Duodenal mucosa (tissue), 2 donors: Measurements from ENCODE around the gene VSIG8.

ENCODE experiments used
- H3K27ac ChIP-seq: one replicate; pipeline ENCODE4 v1.7.0; 2013; ENCODE audit warnings: low read depth, low read length
- H3K27me3 ChIP-seq, 2 donors: one replicate each; pipeline ENCODE4 v1.7.0; 2013; ENCODE audit warnings: low read length in 2 of 2, control low read depth in 1 of 2; ENCODE audit not compliant: insufficient read depth in 2 of 2, control insufficient read depth in 1 of 2
- H3K36me3 ChIP-seq, 2 donors: one replicate each; pipeline ENCODE4 v1.7.0; 2013; ENCODE audit warnings: low read length in 2 of 2, control low read depth in 1 of 2; ENCODE audit not compliant: insufficient read depth in 2 of 2, control insufficient read depth in 1 of 2
- H3K4me1 ChIP-seq, 2 donors: one replicate each; pipeline ENCODE4 v1.7.0; 2013; ENCODE audit warnings: low read length in 2 of 2, control low read depth in 1 of 2; ENCODE audit not compliant: insufficient read depth in 2 of 2, control insufficient read depth in 1 of 2
- H3K4me3 ChIP-seq, 2 donors: one replicate each; pipeline ENCODE4 v1.7.0; 2013; ENCODE audit warnings: low read length in 2 of 2, low read depth in 1 of 2
- H3K9ac ChIP-seq, 2 donors: one replicate each; pipeline ENCODE4 v1.7.0; 2013; ENCODE audit warnings: low read length in 2 of 2, low read depth in 1 of 2
- H3K9me3 ChIP-seq, 2 donors: one replicate each; pipeline ENCODE4 v1.7.0; 2013; ENCODE audit warnings: low read length in 2 of 2, control low read depth in 1 of 2; ENCODE audit not compliant: control insufficient read depth in 1 of 2

Gene VSIG8

DNA sequence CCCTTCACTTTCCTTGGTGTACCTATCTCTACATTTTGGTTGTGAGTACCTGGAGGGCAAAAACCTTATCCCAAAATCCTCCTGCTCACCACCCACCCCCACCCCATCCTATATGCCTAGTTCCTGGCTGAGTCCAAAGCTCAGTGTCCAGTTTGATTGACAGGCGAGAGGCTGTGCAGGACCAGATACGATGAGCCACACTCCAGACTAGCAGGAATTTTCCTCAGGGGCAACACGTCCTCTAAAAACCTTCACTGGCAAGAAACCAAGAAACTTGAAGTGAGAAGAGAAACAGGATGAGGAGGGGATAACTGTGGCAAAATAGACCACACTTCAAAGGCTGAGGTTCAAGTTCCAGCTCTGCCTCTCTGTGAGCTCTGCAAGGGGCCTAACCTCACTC, 36.9 kb downstream of the VSIG8 start:
- H3K27me3 ChIP-seq, result no peaks in the 10 kb centered on the region
- no peaks in the 10 kb centered on the region for H3K36me3 ChIP-seq
- H3K4me1 ChIP-seq, result peaks cover 10 to 13% of the 10 kb centered on the region in 2 donors
- no peak overlapping the region for H3K27ac ChIP-seq
- H3K9me3 ChIP-seq, result no peaks in the 10 kb centered on the region
- no peak overlapping the region for H3K9ac ChIP-seq
- H3K4me3 ChIP-seq, result no peak overlapping the region

DNA sequence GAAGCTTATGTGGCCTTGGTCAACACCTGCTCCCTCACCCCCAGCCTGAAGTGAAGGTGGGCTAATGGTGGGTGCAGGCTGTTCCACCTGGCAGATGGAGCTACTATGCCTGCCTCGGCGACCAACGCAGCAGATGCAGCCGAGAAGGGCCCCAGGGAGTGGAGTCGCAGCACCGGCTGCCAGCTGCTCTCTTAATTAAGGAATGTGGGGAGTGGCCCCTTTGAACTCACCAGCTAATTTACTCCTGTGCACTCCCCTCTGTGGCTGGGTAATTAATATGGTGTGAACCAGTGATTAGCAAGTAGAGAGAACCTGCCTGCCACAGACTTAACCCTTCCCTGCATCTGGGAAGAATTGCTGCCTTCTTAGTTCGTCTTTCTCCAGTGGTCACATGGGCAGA, 39.1 kb downstream of the VSIG8 start:
- Histone ChIP-seq H3K4me1 (peaks cover 10 to 13% of the 10 kb centered on the region in 2 donors), H3K27me3 (no peaks in the 10 kb centered on the region), H3K9ac (no peak overlapping the region), H3K9me3 (no peaks in the 10 kb centered on the region), H3K27ac (no peak overlapping the region), H3K36me3 (no peaks in the 10 kb centered on the region), H3K4me3 (no peak overlapping the region)

DNA sequence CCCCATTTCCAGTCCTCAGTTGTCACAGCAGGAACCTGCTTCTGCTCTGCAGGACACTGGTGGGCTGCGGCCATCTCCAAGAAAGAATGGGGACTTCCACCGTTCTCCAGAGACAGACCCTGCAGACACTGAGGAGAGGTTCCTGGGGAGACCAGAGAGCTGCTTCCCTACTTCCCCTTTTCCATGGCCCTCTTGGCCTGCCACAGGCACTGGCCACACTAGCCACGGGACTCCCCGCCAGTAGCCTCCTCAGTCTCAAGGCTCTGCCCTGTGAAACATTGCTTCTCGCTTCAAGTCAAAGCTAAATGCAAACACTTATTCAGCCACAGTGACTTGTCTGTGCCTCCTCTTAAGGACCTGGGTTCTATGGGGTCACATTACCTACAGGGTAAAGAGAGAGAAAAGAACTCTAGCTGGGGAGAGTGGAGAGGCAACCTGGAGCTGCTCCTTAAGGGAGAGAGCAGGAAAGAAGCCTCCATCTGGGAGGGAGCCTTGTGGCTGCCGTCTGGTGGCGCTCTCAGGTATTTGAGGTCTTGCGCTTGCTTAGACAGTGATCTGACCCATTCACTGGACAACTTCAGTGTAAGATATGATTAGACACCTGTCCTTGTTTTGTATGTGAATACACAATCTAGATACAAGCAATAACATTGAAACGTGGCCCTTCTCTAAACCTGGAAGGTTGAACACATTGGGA, 41.1 kb downstream of the VSIG8 start:
- Histone ChIP-seq H3K27me3 (no peaks in the 10 kb centered on the region), H3K9ac (no peak overlapping the region), H3K36me3 (no peaks in the 10 kb centered on the region), H3K4me3 (no peak overlapping the region), H3K27ac (no peak overlapping the region), H3K9me3 (no peaks in the 10 kb centered on the region), H3K4me1 (peaks cover 10 to 13% of the 10 kb centered on the region in 2 donors)

DNA sequence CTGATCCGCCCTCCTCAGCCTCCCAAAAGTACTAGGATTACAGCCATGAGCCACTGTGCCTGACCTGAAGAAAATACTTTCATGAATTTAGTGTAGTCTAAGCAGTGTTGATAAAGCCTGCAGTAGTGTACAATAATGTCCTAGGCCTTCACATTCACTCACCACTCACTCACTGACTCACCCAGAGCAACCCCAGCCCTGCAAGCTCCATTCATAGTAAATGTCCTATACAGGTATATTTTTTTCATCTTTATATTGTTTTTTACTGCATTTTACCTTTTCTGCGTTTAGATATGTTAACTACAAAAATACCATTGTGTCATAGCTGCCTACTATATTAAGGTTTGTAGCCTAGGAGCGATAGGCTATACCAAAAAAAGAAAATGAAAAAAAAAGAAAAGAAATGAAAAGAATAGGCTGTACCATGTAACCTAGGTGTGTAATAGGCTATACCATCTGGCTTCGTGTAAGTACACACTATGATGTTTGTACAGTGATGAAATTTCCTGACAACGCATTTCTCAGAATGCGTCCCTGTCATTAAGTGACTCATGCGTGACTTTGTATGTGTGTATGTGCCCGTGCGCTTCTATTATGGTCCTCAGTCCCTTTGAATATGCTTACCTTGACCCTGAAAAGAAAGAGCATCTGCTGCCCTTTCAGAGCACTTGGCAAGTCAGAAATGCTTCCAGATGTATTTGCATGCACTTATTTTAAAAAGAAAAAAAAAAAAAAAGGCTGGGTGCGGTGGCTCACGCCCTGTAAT, 45.0 kb downstream of the VSIG8 start:
- Histone ChIP-seq H3K9ac (no peak overlapping the region), H3K27ac (no peak overlapping the region), H3K4me3 (no peak overlapping the region), H3K9me3 (no peaks in the 10 kb centered on the region), H3K36me3 (no peaks in the 10 kb centered on the region), H3K4me1 (no peaks in the 10 kb centered on the region), H3K27me3 (no peaks in the 10 kb centered on the region)

DNA sequence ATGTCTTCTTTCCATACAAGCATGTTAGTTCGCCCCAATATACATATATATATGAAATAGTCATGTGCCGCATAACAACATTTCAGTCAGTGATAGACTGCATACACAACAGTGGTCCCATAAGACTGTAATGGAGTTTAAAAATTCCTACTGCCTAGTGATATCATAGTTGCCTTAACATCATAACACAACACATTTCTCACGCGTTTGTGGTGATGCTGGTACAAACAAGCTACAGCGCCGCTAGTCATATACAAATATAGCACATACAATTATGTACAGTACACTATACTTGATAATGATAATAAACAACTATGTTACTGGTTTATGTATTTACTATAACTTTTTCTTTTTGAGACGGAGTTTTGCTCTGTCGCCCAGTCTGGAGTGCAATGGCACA, 46.5 kb downstream of the VSIG8 start:
- Histone ChIP-seq H3K9me3 (no peaks in the 10 kb centered on the region), H3K27me3 (no peaks in the 10 kb centered on the region), H3K9ac (no peak overlapping the region), H3K4me3 (no peak overlapping the region), H3K27ac (no peak overlapping the region), H3K36me3 (no peaks in the 10 kb centered on the region), H3K4me1 (no peaks in the 10 kb centered on the region)

DNA sequence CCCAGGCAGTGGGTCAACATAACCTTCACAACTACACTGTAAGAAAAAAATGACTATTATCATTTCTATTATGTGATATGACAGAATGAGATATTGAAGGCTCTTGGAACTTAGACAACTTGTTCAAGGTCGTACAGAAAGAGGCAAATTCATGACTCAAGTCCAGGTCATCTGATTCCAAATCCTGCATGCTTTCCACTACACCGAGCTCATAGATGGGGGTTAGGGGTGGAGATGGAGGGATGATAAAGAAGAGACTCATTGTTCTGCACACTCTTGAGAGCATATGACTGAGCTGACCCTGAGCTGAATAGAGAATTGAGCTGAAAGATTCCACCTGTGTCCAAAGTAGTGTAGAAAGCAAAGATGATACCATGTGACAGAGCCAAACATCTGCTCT, 57.5 kb downstream of the VSIG8 start:
- H3K27me3 ChIP-seq, result peaks cover 0 to 2% of the 10 kb centered on the region in 2 donors
- H3K9me3 ChIP-seq, result no peaks in the 10 kb centered on the region
- no peak overlapping the region for H3K9ac ChIP-seq
- no peak overlapping the region for H3K4me3 ChIP-seq
- H3K36me3 ChIP-seq, result no peaks in the 10 kb centered on the region
- H3K27ac ChIP-seq, result no peak overlapping the region
- H3K4me1 ChIP-seq, result no peaks in the 10 kb centered on the region
